H1 (cell line): ENCODE measurements around the gene CAMK2B. TPM values are rescaled to one million over a fixed set of nuclear protein-coding genes. Genes with fewer than 3 reads are reported as not detected.

Experiments used
- CTCF ChIA-PET: fragments of 300-600 bp; sonication (Branson Sonifier 250); formaldehyde crosslinking; loops from one replicate; lab custom pipeline; 2021; ENCODE audit not compliant: partially characterized antibody; lab: Charles Lee
- POLR2A ChIA-PET: fragments of 300-600 bp; sonication (Branson Sonifier 250); formaldehyde crosslinking; loops from one replicate; lab custom pipeline; 2021; ENCODE audit warnings: inconsistent platforms; ENCODE audit not compliant: partially characterized antibody; lab: Charles Lee
- DNase-seq, 2 experiments: peaks; one replicate each; pipeline versions ENCODE4 v3.0.0 to v3.0.0-alpha.2; 2010 to 2022; ENCODE audit warnings: low spot score in 2 of 2, low read depth in 1 of 2, mixed read lengths in 1 of 2
- FAIRE-seq: peaks from 2 replicates; lab custom pipeline; 2011; peaks lifted over from hg19 to GRCh38; lab: Jason Lieb, UNC
- H2AFZ ChIP-seq: 2 replicates; pipeline ENCODE4 v1.8.1; 2012; ENCODE audit warnings: low read length, inconsistent platforms
- H2AK5ac ChIP-seq: 2 replicates; pipeline ENCODE4 v1.6.1; 2013; ENCODE audit warnings: low read depth, low read length
- H2BK120ac ChIP-seq: replicated peaks from 2 replicates; pipeline ENCODE3; 2013; ENCODE audit warnings: low read depth, low read length, inconsistent platforms
- H2BK12ac ChIP-seq: 2 replicates; pipeline ENCODE4 v1.6.1; 2013; ENCODE audit warnings: low read depth, low read length
- H2BK15ac ChIP-seq: 2 replicates; pipeline ENCODE4 v1.6.1; 2013; ENCODE audit warnings: low read length
- H2BK20ac ChIP-seq: 2 replicates; pipeline ENCODE4 v1.6.1; 2013; ENCODE audit warnings: low read length
- H2BK5ac ChIP-seq: 2 replicates; pipeline ENCODE4 v1.6.1; 2013; ENCODE audit warnings: low read depth, low read length
- H3K14ac ChIP-seq: 2 replicates; pipeline ENCODE4 v1.6.1; 2013; ENCODE audit warnings: inconsistent platforms; ENCODE audit not compliant: insufficient read length
- H3K18ac ChIP-seq: 2 replicates; pipeline ENCODE4 v1.6.1; 2013; ENCODE audit warnings: low read length; ENCODE audit errors: extremely low read depth
- H3K23ac ChIP-seq: 2 replicates; pipeline ENCODE4 v1.6.1; 2013; ENCODE audit warnings: inconsistent platforms; ENCODE audit not compliant: insufficient read length
- H3K23me2 ChIP-seq: 2 replicates; pipeline ENCODE4 v1.6.1; 2013; ENCODE audit warnings: low read depth, low read length
- H3K27ac ChIP-seq: 2 replicates; pipeline ENCODE4 v1.6.1; 2011; ENCODE audit warnings: low read depth, low read length, inconsistent platforms
- H3K27me3 ChIP-seq, 4 experiments: replicated peaks in 1 of 4; 1 replicate in 1 of 4; 2 replicates in 3 of 4; pipeline versions ENCODE4 v1.6.1 to v1.8.1; 2011 to 2013; ENCODE audit warnings: low read length in 3 of 4, mild to moderate bottlenecking in 3 of 4, inconsistent platforms in 2 of 4, mixed read lengths in 2 of 4, moderate library complexity in 1 of 4; ENCODE audit not compliant: control insufficient read depth in 3 of 4, insufficient read depth in 3 of 4; ENCODE audit errors: extremely low read depth in 1 of 4
- H3K36me3 ChIP-seq, 4 experiments: 2 replicates each; pipeline versions ENCODE4 v1.6.1 to v1.8.1; 2011 to 2013; ENCODE audit warnings: mild to moderate bottlenecking in 4 of 4, low read length in 3 of 4, moderate library complexity in 2 of 4, control low read depth in 1 of 4, inconsistent platforms in 1 of 4; ENCODE audit not compliant: insufficient read depth in 4 of 4, control insufficient read depth in 2 of 4
- H3K4ac ChIP-seq: replicated peaks from 2 replicates; pipeline ENCODE3; 2013; ENCODE audit warnings: low read length, low read depth, mixed read lengths, inconsistent platforms; ENCODE audit not compliant: insufficient read length
- H3K4me1 ChIP-seq, 4 experiments: replicated peaks in 1 of 4; 1 replicate in 1 of 4; 2 replicates in 3 of 4; pipeline versions ENCODE4 v1.6.1 to v1.8.1; 2011 to 2013; ENCODE audit warnings: low read length in 3 of 4, inconsistent platforms in 2 of 4, mixed read lengths in 1 of 4; ENCODE audit not compliant: insufficient read depth in 4 of 4, control insufficient read depth in 3 of 4
- H3K4me2 ChIP-seq, 2 experiments: 2 replicates each; pipeline versions ENCODE4 v1.6.1 to v1.8.1; 2011 to 2013; ENCODE audit warnings: low read depth in 2 of 2, low read length in 2 of 2, control low read depth in 1 of 2, inconsistent platforms in 1 of 2, mild to moderate bottlenecking in 1 of 2; ENCODE audit not compliant: insufficient read depth in 1 of 2
- H3K4me3 ChIP-seq, 4 experiments: fragments of 200-600, 300-600 bp in 1 of 4; sonication (generic), shearing (Covaris generic), sonication (Bioruptor Twin) in 1 of 4; 2 replicates each; pipeline versions ENCODE4 v1.5.1 to v1.8.1; 2011 to 2016; ENCODE audit warnings: low read length in 4 of 4, low read depth in 3 of 4, control low read depth in 2 of 4, inconsistent platforms in 2 of 4, mild to moderate bottlenecking in 2 of 4, mixed read lengths in 1 of 4, moderate library complexity in 1 of 4; ENCODE audit not compliant: insufficient read depth in 2 of 4; ENCODE audit errors: extremely low read depth in 1 of 4
- H3K56ac ChIP-seq: replicated peaks from 2 replicates; pipeline ENCODE3; 2013; ENCODE audit warnings: low read depth, mild to moderate bottlenecking, mixed read lengths, low read length, inconsistent platforms; ENCODE audit not compliant: insufficient read length
- H3K79me1 ChIP-seq: 2 replicates; pipeline ENCODE4 v1.6.1; 2013; ENCODE audit warnings: low read depth, low read length, control low read depth
- H3K79me2 ChIP-seq, 2 experiments: 2 replicates each; pipeline versions ENCODE4 v1.6.1 to v1.8.1; 2012 to 2013; ENCODE audit warnings: low read length in 2 of 2, mild to moderate bottlenecking in 2 of 2, inconsistent platforms in 1 of 2; ENCODE audit not compliant: insufficient read depth in 2 of 2, control insufficient read depth in 1 of 2
- H3K9ac ChIP-seq, 4 experiments: replicated peaks in 1 of 4; 1 replicate in 1 of 4; 2 replicates in 3 of 4; pipeline versions ENCODE4 v1.6.1 to v1.8.1; 2011 to 2013; ENCODE audit warnings: low read depth in 3 of 4, low read length in 3 of 4, control low read depth in 2 of 4, mild to moderate bottlenecking in 2 of 4, moderate library complexity in 2 of 4, inconsistent platforms in 1 of 4; ENCODE audit errors: extremely low read depth in 1 of 4
- H3K9me3 ChIP-seq, 2 experiments: 2 replicates each; pipeline versions ENCODE4 v1.6.1 to v1.8.1; 2012 to 2013; ENCODE audit warnings: mild to moderate bottlenecking in 2 of 2, moderate library complexity in 2 of 2, control low read depth in 1 of 2, inconsistent platforms in 1 of 2, low read depth in 1 of 2, low read length in 1 of 2, mixed read lengths in 1 of 2; ENCODE audit not compliant: insufficient read depth in 2 of 2
- H4K20me1 ChIP-seq, 2 experiments: replicated peaks in 1 of 2; 2 replicates each; pipeline versions ENCODE3 to v1.8.1; 2011 to 2013; ENCODE audit warnings: inconsistent platforms in 2 of 2, low read length in 2 of 2, mild to moderate bottlenecking in 1 of 2; ENCODE audit not compliant: insufficient read depth in 2 of 2, control insufficient read depth in 1 of 2
- H4K5ac ChIP-seq: 2 replicates; pipeline ENCODE4 v1.6.1; 2013; ENCODE audit warnings: low read length, low read depth, mixed read lengths, inconsistent platforms; ENCODE audit not compliant: insufficient read length
- H4K8ac ChIP-seq: 2 replicates; pipeline ENCODE4 v1.8.0; 2013; ENCODE audit warnings: mild to moderate bottlenecking, moderate library complexity, low read length, inconsistent platforms; ENCODE audit not compliant: insufficient read depth; ENCODE audit errors: extremely low read depth
- H4K91ac ChIP-seq: replicated peaks from 2 replicates; pipeline ENCODE3; 2013; ENCODE audit warnings: low read length, mixed read lengths, inconsistent platforms; ENCODE audit not compliant: insufficient read length
- ATF3 ChIP-seq: IDR thresholded peaks from 2 replicates; pipeline ENCODE4 v1.6.1; 2011; ENCODE audit warnings: low read depth, mild to moderate bottlenecking, low read length; ENCODE audit not compliant: insufficient read depth
- NANOG ChIP-seq: IDR thresholded peaks from 2 replicates; pipeline ENCODE4 v1.6.1; 2011; ENCODE audit warnings: low read length, low read depth, mild to moderate bottlenecking, inconsistent platforms; ENCODE audit not compliant: insufficient read depth, poor library complexity, severe bottlenecking
- WGBS, 2 experiments: shearing (Covaris generic) in 1 of 2; methylation state at CpG; one replicate each; pipeline versions ENCODE4 v1.1.6 to v1.1.7; 2013 to 2015; ENCODE audit warnings: low lambda C conversion rate in 2 of 2, mixed read lengths in 2 of 2, inconsistent platforms in 1 of 2, low coverage in 1 of 2, missing lambda C conversion rate in 1 of 2; ENCODE audit not compliant: insufficient replicate concordance in 2 of 2, insufficient coverage in 1 of 2, insufficient read length in 1 of 2; ENCODE audit errors: extremely low coverage in 1 of 2, missing lambda C conversion rate in 1 of 2; 5-methylcytosine and 5-hydroxymethylcytosine counted together
- polyA plus RNA-seq, 7 experiments: library from polyadenylated mRNA; depleted of rRNA in 3 of 7; stranded (reverse) in 5 of 7; unstranded in 2 of 7; fragments of >200 nt in 5 of 7; fragments of 200-250 nt in 2 of 7; gene quantifications; 1 replicate in 5 of 7; 2 replicates in 1 of 7; 4 replicates in 1 of 7; pipeline versions ENCODE4 v1.2.1 to v1.2.3, GENCODE V29; 2011 to 2013; ENCODE audit warnings: missing spikeins in 2 of 7, mixed read lengths in 2 of 7
- total RNA-seq: library from RNA; stranded (reverse); fragmentation: NEBNext Ultra II Directional; extraction: Animal tissue kit (Norgen Biotek cat#: 25700); gene quantifications from 2 replicates; pipeline ENCODE4 v1.2.1, GENCODE V29; 2021

The CAMK2B gene
- total and polyA plus RNA-seq, 2 of the 8 experiments (the other 6 are each of a cell fraction or from before 2014, with no cell fraction given) = 0.05 to 0.15 TPM

- Histone ChIP-seq H3K23ac (no peak overlapping the region), H2BK12ac (no peak overlapping the region), H3K4me3 (no peak overlapping the region), H3K79me1 (no peaks in the 10 kb centered on the region), H3K14ac (no peak overlapping the region), H3K9me3 (no peaks in the 10 kb centered on the region; a peak in 1 of 4 replicates), H4K8ac (no peak overlapping the region), H4K91ac (no peak overlapping the region), H2BK20ac (no peak overlapping the region), H3K18ac (no peak overlapping the region), H3K27ac (no peak overlapping the region), H3K4me1 (peaks cover 0 to 32% (median 11%) of the 10 kb centered on the region in 4 experiments; a peak in 6 of 7 replicates), H3K27me3 (no peaks in the 10 kb centered on the region), H3K4me2 (no peak overlapping the region), H2AFZ (no peak overlapping the region), H3K4ac (no peak overlapping the region), H3K79me2 (no peaks in the 10 kb centered on the region), H4K5ac (no peak overlapping the region), H4K20me1 (no peaks in the 10 kb centered on the region), H3K36me3 (no peaks in the 10 kb centered on the region), H3K56ac (no peak overlapping the region), H3K23me2 (no peaks in the 10 kb centered on the region; the same call in 1 of the 2 replicates), H3K9ac (peak overlapping the region in 1 of 4 experiments; percentile 5; a peak in 1 of 7 replicates), H2BK120ac (no peak overlapping the region), H2AK5ac (no peak overlapping the region), H2BK5ac (no peak overlapping the region; the same call in 1 of the 2 replicates), H2BK15ac (no peak overlapping the region)
- CTCF ChIA-PET = interaction anchor here (0.6 to 4.8 kb wide), 10 partner anchors 8 to 380 kb away, joined by 3 to 35 read pairs (median 4); no protein-coding TSS in a partner anchor
- no peak for DNase-seq
- POLR2A ChIA-PET = interaction anchor here (0.8 to 1.4 kb wide), 2 partner anchors 8 to 49 kb away, joined by 3 to 6 read pairs; no protein-coding TSS in a partner anchor
- no peak for FAIRE-seq
- WGBS, 2 experiments = 94% methylated on average over 11 of the region's 11 CpGs; no CpG with 5 or more reads in 1 of the 2 experiments
- no peak for TF ChIP-seq NANOG
- TF ChIP-seq ATF3 = no peak
Measured at GRCh38 chr7:44222776-44223261, 102.6 kb downstream of the CAMK2B start.
